CD8-positive, alpha-beta memory T cell (primary cell): Measurements from ENCODE around the gene SMIM12. TPM values are rescaled to one million over a fixed set of nuclear protein-coding genes. Genes with fewer than 3 reads are reported as not detected.

Source experiments
- CTCF ChIA-PET: fragments of 350-600 bp; sonication (Branson Sonifier 250); formaldehyde crosslinking; loops from one replicate; lab custom pipeline; 2021; ENCODE audit warnings: antibody characterized with exemption; lab: Charles Lee
- POLR2A ChIA-PET: fragments of 350-600 bp; sonication (Branson Sonifier 250); formaldehyde crosslinking; loops from one replicate; lab custom pipeline; 2021; ENCODE audit warnings: antibody characterized with exemption; lab: Charles Lee
- DNase-seq, 5 donors: peaks; one replicate each; pipeline versions ENCODE4 v3.0.0 to v3.0.0-alpha.2; 2020 to 2022; ENCODE audit warnings: mixed read lengths in 1 of 5
- H3K27ac ChIP-seq: one replicate; pipeline ENCODE4 v1.7.0; 2013; ENCODE audit warnings: low read depth, mild to moderate bottlenecking, low read length, moderate library complexity
- H3K27me3 ChIP-seq: 2 replicates; pipeline ENCODE4 v1.7.0; 2013; ENCODE audit warnings: low read length, mild to moderate bottlenecking; ENCODE audit not compliant: insufficient read depth, poor library complexity, severe bottlenecking
- H3K36me3 ChIP-seq: 2 replicates; pipeline ENCODE4 v1.7.0; 2013; ENCODE audit warnings: mild to moderate bottlenecking, low read length, moderate library complexity; ENCODE audit not compliant: insufficient read depth
- H3K4me1 ChIP-seq: 2 replicates; pipeline ENCODE4 v1.7.0; 2013; ENCODE audit warnings: mild to moderate bottlenecking, low read length, moderate library complexity; ENCODE audit not compliant: insufficient read depth
- H3K4me3 ChIP-seq: 2 replicates; pipeline ENCODE4 v1.7.0; 2013; ENCODE audit warnings: mild to moderate bottlenecking, low read length
- H3K9me3 ChIP-seq: 2 replicates; pipeline ENCODE4 v1.7.0; 2013; ENCODE audit warnings: mild to moderate bottlenecking, low read length
- H3K27ac Mint-ChIP-seq, 8 donors: one replicate each; pipeline ENCODE4 v1.8.0; 2020 to 2021; ENCODE audit warnings: mixed read lengths in 8 of 8, mild to moderate bottlenecking in 6 of 8, inconsistent platforms in 3 of 8, moderate library complexity in 3 of 8
- H3K27me3 Mint-ChIP-seq, 2 donors: one replicate each; pipeline ENCODE4 v1.8.0; 2020 to 2021; ENCODE audit warnings: mixed read lengths in 2 of 2, mild to moderate bottlenecking in 1 of 2, moderate library complexity in 1 of 2
- H3K36me3 Mint-ChIP-seq, 3 donors: one replicate each; pipeline ENCODE4 v1.8.0; 2020 to 2021; ENCODE audit warnings: mixed read lengths in 3 of 3, inconsistent platforms in 1 of 3, mild to moderate bottlenecking in 1 of 3
- H3K4me1 Mint-ChIP-seq, 3 donors: one replicate each; pipeline ENCODE4 v1.8.0; 2020 to 2021; ENCODE audit warnings: mixed read lengths in 3 of 3, inconsistent platforms in 1 of 3, mild to moderate bottlenecking in 1 of 3
- H3K4me3 Mint-ChIP-seq, 7 donors: one replicate each; pipeline ENCODE4 v1.8.0; 2020 to 2021; ENCODE audit warnings: mixed read lengths in 7 of 7, mild to moderate bottlenecking in 6 of 7, moderate library complexity in 4 of 7, inconsistent platforms in 2 of 7
- H3K9me3 Mint-ChIP-seq, 5 donors: one replicate each; pipeline ENCODE4 v1.8.0; 2020 to 2022; ENCODE audit warnings: mixed read lengths in 5 of 5, mild to moderate bottlenecking in 3 of 5, moderate library complexity in 2 of 5, inconsistent platforms in 1 of 5
- polyA plus RNA-seq: library from polyadenylated mRNA; unstranded; fragments of 300-500 nt; fragmentation: Illumina TruSeq; gene quantifications from one replicate; pipeline ENCODE4 v1.2.3, GENCODE V29; 2021
- total RNA-seq, 2 experiments: library from RNA; stranded (reverse); gene quantifications; one replicate each; pipeline ENCODE4 v1.2.3, GENCODE V29; 2021

SMIM12 gene
- total and polyA plus RNA-seq, 3 experiments from 2014 or later = 76.3 to 92.7 (median 79.1) TPM

GRCh38 chr1:34850382-34850781 lies 9.2 kb downstream of the SMIM12 start:
- POLR2A ChIA-PET = no interaction called here
- H3K36me3 ChIP-seq = peaks cover 23% of the 10 kb centered on the region

DNA sequence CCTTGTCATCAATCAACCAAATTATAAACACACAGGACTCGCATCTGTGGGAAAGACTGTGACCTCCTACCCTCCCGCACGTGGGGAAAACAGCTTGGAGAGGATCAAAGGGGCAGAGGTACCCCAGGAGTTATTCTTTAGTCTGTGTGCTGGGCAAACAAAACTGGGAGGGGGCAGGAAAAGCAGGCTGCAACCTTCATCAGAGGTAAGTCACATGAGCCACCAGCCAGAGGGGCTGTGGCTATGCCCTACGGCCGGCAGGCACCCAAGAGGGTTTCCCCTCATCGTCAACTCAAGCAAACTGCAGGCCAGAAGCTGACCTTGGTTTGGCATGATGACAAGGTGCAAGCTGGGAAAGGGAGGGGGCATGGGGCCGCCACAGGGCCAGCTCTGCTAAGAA lies 12.5 kb downstream of the SMIM12 start:
- CTCF ChIA-PET = interaction anchor here (1.4 kb wide), 1 partner anchor 13 kb away, joined by 5 read pairs; the partner anchor contains the start of gene SMIM12
- no peak for DNase-seq
- Histone ChIP-seq H3K4me3 (no peak overlapping the region), H3K4me1 (peaks cover 15% of the 10 kb centered on the region), H3K27ac (no peak overlapping the region), H3K9me3 (no peaks in the 10 kb centered on the region), H3K27me3 (no peaks in the 10 kb centered on the region), H3K36me3 (peaks cover 6% of the 10 kb centered on the region)
- H3K27me3 Mint-ChIP-seq = no peaks in the 10 kb centered on the region
- no peak overlapping the region for H3K4me3 Mint-ChIP-seq
- peaks cover 11 to 31% (median 22%) of the 10 kb centered on the region in 3 donors for H3K4me1 Mint-ChIP-seq
- H3K27ac Mint-ChIP-seq = no peak overlapping the region
- peaks cover 4 to 48% (median 4%) of the 10 kb centered on the region in 3 donors for H3K36me3 Mint-ChIP-seq
- H3K9me3 Mint-ChIP-seq = no peaks in the 10 kb centered on the region
- POLR2A ChIA-PET = no interaction called here

More at GRCh38 chr1:34850382-34850781, 9.2 kb downstream of the SMIM12 start:
- CTCF ChIA-PET = interaction anchor here (3.4 kb wide), 1 partner anchor 16 kb away, joined by 9 read pairs; no protein-coding TSS in a partner anchor
- Mint-ChIP-seq H3K27me3 (peaks cover 0 to 2% of the 10 kb centered on the region in 2 donors), H3K4me1 (peaks cover 23 to 24% (median 24%) of the 10 kb centered on the region in 3 donors), H3K27ac (no peak overlapping the region), H3K9me3 (no peaks in the 10 kb centered on the region), H3K4me3 (no peak overlapping the region), H3K36me3 (peaks cover 4 to 70% (median 4%) of the 10 kb centered on the region in 3 donors)
- H3K27ac ChIP-seq = no peak overlapping the region
- no peaks in the 10 kb centered on the region for H3K9me3 ChIP-seq
- H3K4me3 ChIP-seq = no peak overlapping the region
- H3K27me3 ChIP-seq = no peaks in the 10 kb centered on the region
- no peak for DNase-seq
- H3K4me1 ChIP-seq = no peaks in the 10 kb centered on the region

GRCh38 chr1:34846265-34846664 lies 13.3 kb downstream of the SMIM12 start:
- Mint-ChIP-seq H3K27me3 (no peaks in the 10 kb centered on the region), H3K36me3 (peaks cover 4 to 45% (median 8%) of the 10 kb centered on the region in 3 donors), H3K27ac (peak overlapping the region in 1 of 8 donors; percentile 19), H3K4me1 (peaks cover 11 to 27% (median 22%) of the 10 kb centered on the region in 3 donors), H3K4me3 (no peak overlapping the region), H3K9me3 (no peaks in the 10 kb centered on the region)
- POLR2A ChIA-PET = interaction anchor here (0.6 kb wide), 1 partner anchor 32 kb away, joined by 4 read pairs; no protein-coding TSS in a partner anchor
- DNase-seq = no peak
- CTCF ChIA-PET = interaction anchor here (1.4 kb wide), 1 partner anchor 14 kb away, joined by 5 read pairs; the partner anchor contains the start of gene SMIM12
- no peaks in the 10 kb centered on the region for H3K9me3 ChIP-seq
- no peaks in the 10 kb centered on the region for H3K27me3 ChIP-seq
- peaks cover 6% of the 10 kb centered on the region for H3K36me3 ChIP-seq
- H3K4me3 ChIP-seq = no peak overlapping the region
- peaks cover 15% of the 10 kb centered on the region for H3K4me1 ChIP-seq
- no peak overlapping the region for H3K27ac ChIP-seq

DNA sequence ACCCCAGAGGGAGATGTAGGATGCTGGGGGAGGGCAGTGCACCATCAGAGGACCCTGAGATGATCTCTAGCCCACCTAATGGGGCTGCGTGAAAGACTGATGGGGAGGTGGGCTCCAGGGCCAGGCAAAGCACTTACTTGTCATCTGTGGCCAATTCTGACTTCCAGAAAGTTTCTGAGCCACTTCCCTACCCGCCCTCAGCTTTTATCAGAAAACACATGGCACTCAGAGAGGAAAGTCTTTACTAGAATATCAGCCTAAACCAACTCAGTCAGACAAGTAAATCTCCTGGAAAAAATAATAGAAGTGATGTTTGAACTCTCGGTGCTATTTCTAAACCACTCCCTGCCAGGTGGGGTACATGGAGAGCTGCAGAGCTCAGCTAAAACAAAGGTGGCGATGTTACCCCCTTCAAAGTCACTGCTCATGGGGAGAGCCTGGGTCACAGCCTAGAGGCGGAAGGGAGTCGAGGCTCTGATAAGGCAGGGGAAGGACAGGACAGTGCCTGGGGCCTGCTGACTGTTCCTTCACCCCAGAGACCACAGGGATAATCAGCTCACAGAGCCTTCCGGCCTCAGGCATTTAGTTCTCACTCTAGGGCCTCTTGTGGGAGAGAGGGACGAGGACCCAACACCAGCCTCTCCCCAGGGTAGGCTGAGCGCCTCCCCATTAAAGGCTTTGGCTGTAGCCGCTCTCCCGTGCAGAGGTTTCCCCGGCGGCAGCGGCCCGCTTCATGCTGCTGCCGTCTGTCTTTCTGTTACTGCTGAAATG lies 14.2 kb downstream of the SMIM12 start:
- Mint-ChIP-seq H3K27ac (peak overlapping the region in 1 of 8 donors; percentile 19), H3K27me3 (no peaks in the 10 kb centered on the region), H3K4me1 (peaks cover 11 to 27% (median 16%) of the 10 kb centered on the region in 3 donors), H3K36me3 (peaks cover 4 to 40% (median 8%) of the 10 kb centered on the region in 3 donors), H3K4me3 (no peak overlapping the region), H3K9me3 (no peaks in the 10 kb centered on the region)
- Histone ChIP-seq H3K4me3 (no peak overlapping the region), H3K36me3 (no peaks in the 10 kb centered on the region), H3K9me3 (no peaks in the 10 kb centered on the region), H3K27ac (no peak overlapping the region), H3K4me1 (peaks cover 15% of the 10 kb centered on the region), H3K27me3 (no peaks in the 10 kb centered on the region)
- CTCF ChIA-PET = interaction anchor here (1.4 to 2.6 kb wide), 2 partner anchors 8 to 15 kb away, joined by 5 to 9 read pairs; no protein-coding TSS in a partner anchor
- no peak for DNase-seq
- POLR2A ChIA-PET = no interaction called here

- Mint-ChIP-seq H3K4me3 (no peak overlapping the region), H3K27ac (no peak overlapping the region), H3K27me3 (no peaks in the 10 kb centered on the region), H3K9me3 (no peaks in the 10 kb centered on the region), H3K4me1 (peaks cover 8 to 26% (median 15%) of the 10 kb centered on the region in 3 donors), H3K36me3 (peaks cover 2 to 36% (median 8%) of the 10 kb centered on the region in 3 donors)
- Histone ChIP-seq H3K36me3 (no peaks in the 10 kb centered on the region), H3K4me1 (peaks cover 15% of the 10 kb centered on the region), H3K27me3 (no peaks in the 10 kb centered on the region), H3K27ac (no peak overlapping the region), H3K9me3 (no peaks in the 10 kb centered on the region), H3K4me3 (no peak overlapping the region)
- DNase-seq = no peak
- POLR2A ChIA-PET = no interaction called here
- CTCF ChIA-PET = interaction anchor here (1.4 to 2.6 kb wide), 2 partner anchors 9 to 16 kb away, joined by 5 to 9 read pairs; no protein-coding TSS in a partner anchor
These were observed 15.3 kb downstream of the SMIM12 start for GRCh38 chr1:34844252-34844634.

DNA sequence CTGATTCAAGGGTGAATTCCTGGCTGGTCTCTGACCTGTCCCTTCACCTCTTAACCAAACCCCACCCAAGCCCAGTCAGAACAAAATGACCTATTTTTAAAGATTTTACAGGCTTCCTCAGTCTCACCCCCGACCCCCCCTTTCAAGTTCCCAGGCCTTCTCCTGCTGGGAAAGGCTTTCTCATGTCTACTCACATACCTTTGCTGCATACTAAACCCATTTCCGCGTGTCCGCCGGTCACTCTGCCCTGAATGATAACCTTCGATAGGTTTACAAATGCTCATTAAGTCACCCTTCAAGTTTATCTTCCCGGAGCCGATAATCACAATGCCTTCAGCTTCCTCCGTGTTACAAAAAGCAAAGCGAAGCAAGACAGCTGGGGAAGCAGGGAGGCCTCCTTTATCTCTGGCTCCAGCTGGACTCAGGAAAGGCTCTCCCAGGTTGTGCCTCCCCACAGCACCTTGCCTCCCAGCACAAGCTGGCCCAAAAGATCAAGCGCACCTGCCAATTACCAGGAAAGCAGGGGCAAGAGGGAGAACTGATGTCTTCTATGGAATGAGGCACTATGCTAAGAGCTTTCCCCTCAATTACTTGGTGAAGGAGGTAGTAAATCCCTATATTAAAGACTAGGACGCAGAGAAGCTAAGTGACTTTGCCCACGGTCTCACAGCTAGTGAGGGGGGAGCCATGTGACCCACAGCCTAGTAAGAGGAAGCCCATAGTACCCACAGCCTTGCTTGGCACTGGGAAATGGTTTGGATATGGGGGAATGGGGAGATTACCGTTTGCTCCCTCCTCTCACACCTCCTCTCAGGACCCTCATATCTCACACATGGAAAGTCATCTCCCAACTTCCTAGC lies 15.9 kb downstream of the SMIM12 start:
- Histone ChIP-seq H3K9me3 (no peaks in the 10 kb centered on the region), H3K4me3 (no peak overlapping the region), H3K4me1 (peaks cover 15% of the 10 kb centered on the region), H3K27ac (no peak overlapping the region), H3K36me3 (no peaks in the 10 kb centered on the region), H3K27me3 (no peaks in the 10 kb centered on the region)
- Mint-ChIP-seq H3K27ac (peak overlapping the region in 3 of 8 donors; percentile 55 to 81 (median 66)), H3K4me3 (no peak overlapping the region), H3K9me3 (no peaks in the 10 kb centered on the region), H3K27me3 (no peaks in the 10 kb centered on the region), H3K4me1 (peaks cover 4 to 23% (median 12%) of the 10 kb centered on the region in 3 donors), H3K36me3 (peaks cover 0 to 30% (median 5%) of the 10 kb centered on the region in 3 donors)
- ChIA-PET CTCF (interaction anchor here (1.4 to 2.6 kb wide), 2 partner anchors 9 to 17 kb away, joined by 5 to 9 read pairs; no protein-coding TSS in a partner anchor), POLR2A (no interaction called here)
- no peak for DNase-seq

GRCh38 chr1:34842952-34843371 lies 16.6 kb downstream of the SMIM12 start:
- no peak overlapping the region for H3K4me3 Mint-ChIP-seq
- DNase-seq = no peak
- no peak overlapping the region for H3K27ac Mint-ChIP-seq
- no peaks in the 10 kb centered on the region for H3K27me3 Mint-ChIP-seq
- Histone ChIP-seq H3K4me3 (no peak overlapping the region), H3K27ac (no peak overlapping the region), H3K36me3 (no peaks in the 10 kb centered on the region), H3K4me1 (peaks cover 15% of the 10 kb centered on the region), H3K27me3 (no peaks in the 10 kb centered on the region), H3K9me3 (no peaks in the 10 kb centered on the region)
- H3K36me3 Mint-ChIP-seq = peaks cover 0 to 23% (median 4%) of the 10 kb centered on the region in 3 donors
- peaks cover 0 to 23% (median 7%) of the 10 kb centered on the region in 3 donors for H3K4me1 Mint-ChIP-seq
- H3K9me3 Mint-ChIP-seq = no peaks in the 10 kb centered on the region
- ChIA-PET CTCF (interaction anchor here (2.6 kb wide), 1 partner anchor 10 kb away, joined by 9 read pairs; no protein-coding TSS in a partner anchor), POLR2A (no interaction called here)
